Measurements from ENCODE around the gene MOB2.
"Not testable (repeated sequence)": the region's sequence is repeated elsewhere in the genome, so short reads cannot be mapped to it uniquely, and the experiment has no call there.

Gene MOB2

GRCh38 chr11:1437500-1437899 is 49.1 kb downstream of the MOB2 start:
- H3K4me3 ChIP-seq (ENCODE audit: low read depth, low read length), result no peak overlapping the region
- TF ChIP-seq CTCF (IDR thresholded peaks at IDR 0.05; ENCODE audit: control insufficient read depth, extremely low read depth, insufficient read depth), result no peak
- no peak for DNase-seq (ENCODE audit: low read depth)

DNA sequence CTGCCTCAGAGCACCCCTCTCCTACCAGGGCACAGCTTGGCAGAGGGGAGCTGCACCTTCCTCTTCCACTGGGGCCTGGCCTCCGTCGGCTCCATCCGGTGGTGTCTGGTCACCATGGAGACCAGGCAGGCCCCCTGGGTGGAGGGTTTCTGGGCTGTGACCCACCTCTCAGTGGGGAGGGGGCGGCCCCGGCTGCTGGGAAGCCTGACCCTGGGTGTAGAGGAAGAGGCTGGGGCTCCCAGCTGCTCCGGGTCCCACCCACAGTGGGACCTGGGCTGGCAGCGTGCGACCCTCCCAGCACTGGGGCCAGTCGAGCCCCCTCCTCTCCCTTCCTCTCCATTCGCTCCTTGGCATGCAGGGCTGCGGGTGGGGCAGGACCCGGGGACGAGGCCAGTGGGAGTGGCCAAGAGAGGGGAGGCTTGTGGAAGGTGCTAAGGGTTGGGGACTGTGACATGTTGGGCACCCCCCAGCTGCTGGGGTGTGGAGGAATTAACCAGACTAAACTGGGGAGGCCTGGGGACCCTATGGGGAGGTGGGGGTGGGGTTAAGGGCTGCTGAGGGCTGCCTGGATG is 50.0 kb downstream of the MOB2 start:
- TF ChIP-seq CTCF (IDR thresholded peaks at IDR 0.05; ENCODE audit: control insufficient read depth, extremely low read depth, insufficient read depth), result no peak
- DNase-seq (ENCODE audit: low read depth), result no peak
- H3K4me3 ChIP-seq (ENCODE audit: low read depth, low read length), result no peak overlapping the region

GRCh38 chr11:1435820-1436467 is 50.6 kb downstream of the MOB2 start:
- TF ChIP-seq CTCF (IDR thresholded peaks at IDR 0.05; ENCODE audit: control insufficient read depth, extremely low read depth, insufficient read depth), result no peak
- H3K4me3 ChIP-seq (ENCODE audit: low read depth, low read length), result no peak overlapping the region
- no peak for DNase-seq (ENCODE audit: low read depth)

GRCh38 chr11:1435479-1435819 is 51.1 kb downstream of the MOB2 start:
- H3K4me3 ChIP-seq (ENCODE audit: low read depth, low read length); DNase-seq (ENCODE audit: low read depth): not testable (repeated sequence)

DNA sequence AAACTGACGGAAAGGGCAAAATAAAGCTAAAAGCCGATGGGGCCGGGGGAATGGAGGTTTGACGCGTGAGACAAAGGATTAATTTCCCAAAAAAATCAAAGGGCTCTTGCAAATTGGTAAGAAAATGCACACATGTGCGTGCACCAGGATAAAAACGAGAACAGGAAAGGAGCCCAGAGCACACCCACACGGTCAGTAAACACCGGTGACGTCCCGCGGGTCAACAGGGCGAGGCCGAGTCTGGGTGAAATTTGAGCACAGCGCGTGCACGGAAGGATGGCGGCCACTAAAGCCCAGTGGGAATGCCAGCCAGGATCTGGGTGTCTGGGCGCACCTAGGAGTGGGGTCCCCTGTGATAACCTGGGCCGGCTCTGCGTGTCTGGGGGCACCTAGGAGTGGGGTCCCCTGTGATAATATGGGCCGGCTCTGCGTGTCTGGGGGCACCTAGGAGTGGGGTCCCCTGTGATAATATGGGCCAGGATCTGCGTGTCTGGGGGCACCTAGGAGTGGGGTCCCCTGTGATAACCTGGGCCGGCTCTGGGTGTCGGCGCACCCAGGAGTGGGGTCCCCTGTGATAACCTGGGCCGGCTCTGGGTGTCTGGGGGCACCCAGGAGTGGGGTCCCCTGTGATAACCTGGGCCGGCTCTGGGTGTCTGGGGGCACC is 52.5 kb downstream of the MOB2 start:
- no peak for TF ChIP-seq CTCF (IDR thresholded peaks at IDR 0.05; ENCODE audit: control insufficient read depth, extremely low read depth, insufficient read depth)
- DNase-seq (ENCODE audit: low read depth), result no peak
- H3K4me3 ChIP-seq (ENCODE audit: low read depth, low read length), result no peak overlapping the region

- no peak for DNase-seq (ENCODE audit: low read depth)
- no peak overlapping the region for H3K4me3 ChIP-seq (ENCODE audit: low read depth, low read length)
- TF ChIP-seq CTCF (IDR thresholded peaks at IDR 0.05; ENCODE audit: control insufficient read depth, extremely low read depth, insufficient read depth), result no peak
Observed at GRCh38 chr11:1433568-1433967, 53.0 kb downstream of the MOB2 start.

- TF ChIP-seq CTCF (IDR thresholded peaks at IDR 0.05; ENCODE audit: control insufficient read depth, extremely low read depth, insufficient read depth), result no peak
- no peak for DNase-seq (ENCODE audit: low read depth)
- no peak overlapping the region for H3K4me3 ChIP-seq (ENCODE audit: low read depth, low read length)
Observed at GRCh38 chr11:1428762-1429316, 57.7 kb downstream of the MOB2 start.
